Measurements from ENCODE around the gene HIGD1A. TPM values are rescaled to one million over a fixed set of nuclear protein-coding genes. Genes with fewer than 3 reads are reported as not detected.

Gene HIGD1A
- total RNA-seq, 1 experiment from 2014 or later: 77.6 TPM

DNA sequence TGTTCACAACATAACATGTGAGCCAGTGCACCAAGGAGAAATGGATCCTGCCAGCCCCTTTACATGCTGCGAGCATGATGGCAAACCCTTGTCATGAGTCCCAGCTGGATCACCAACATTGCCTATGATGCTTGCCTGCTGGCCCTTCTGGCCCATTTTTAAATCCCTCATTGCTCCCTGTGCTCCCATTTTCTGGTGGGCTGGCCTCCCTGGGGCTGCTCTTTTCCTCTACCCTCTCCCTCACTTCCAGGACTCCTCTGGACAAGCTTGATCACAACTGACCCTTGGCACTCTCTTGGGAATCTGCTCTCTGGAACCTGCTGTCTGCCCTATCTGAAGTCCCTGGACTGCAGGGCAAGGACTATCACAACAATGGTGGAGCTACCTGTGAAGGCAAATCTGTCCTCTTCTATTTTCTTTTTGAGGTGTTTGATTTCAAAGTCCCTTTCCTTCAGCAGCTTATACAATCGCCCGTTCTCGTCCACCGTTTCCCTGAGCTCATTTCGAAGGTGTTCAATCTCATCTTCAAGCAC is 47.5 kb downstream of the HIGD1A start:
- H2BK12ac ChIP-seq (ENCODE audit: insufficient read length, low read depth, low read length): no peak overlapping the region
- no peak overlapping the region for H2BK120ac ChIP-seq (ENCODE audit: low read depth, low read length, poor library complexity, severe bottlenecking)
- H4K20me1 ChIP-seq (ENCODE audit: control insufficient read depth, insufficient read depth, insufficient read length): no peaks in the 10 kb centered on the region
- H3K9ac ChIP-seq (ENCODE audit: extremely low read depth, insufficient read length, low read length): no peak overlapping the region
- H4K5ac ChIP-seq (ENCODE audit: insufficient read length, low read depth, low read length): no peak overlapping the region
- H3K18ac ChIP-seq (ENCODE audit: insufficient read length, low read depth, low read length): no peak overlapping the region
- H3K27ac ChIP-seq (ENCODE audit: insufficient read length, low read depth, low read length): no peak overlapping the region
- peak; percentile 12 for DNase-seq
- TF ChIP-seq, protein P1, sequence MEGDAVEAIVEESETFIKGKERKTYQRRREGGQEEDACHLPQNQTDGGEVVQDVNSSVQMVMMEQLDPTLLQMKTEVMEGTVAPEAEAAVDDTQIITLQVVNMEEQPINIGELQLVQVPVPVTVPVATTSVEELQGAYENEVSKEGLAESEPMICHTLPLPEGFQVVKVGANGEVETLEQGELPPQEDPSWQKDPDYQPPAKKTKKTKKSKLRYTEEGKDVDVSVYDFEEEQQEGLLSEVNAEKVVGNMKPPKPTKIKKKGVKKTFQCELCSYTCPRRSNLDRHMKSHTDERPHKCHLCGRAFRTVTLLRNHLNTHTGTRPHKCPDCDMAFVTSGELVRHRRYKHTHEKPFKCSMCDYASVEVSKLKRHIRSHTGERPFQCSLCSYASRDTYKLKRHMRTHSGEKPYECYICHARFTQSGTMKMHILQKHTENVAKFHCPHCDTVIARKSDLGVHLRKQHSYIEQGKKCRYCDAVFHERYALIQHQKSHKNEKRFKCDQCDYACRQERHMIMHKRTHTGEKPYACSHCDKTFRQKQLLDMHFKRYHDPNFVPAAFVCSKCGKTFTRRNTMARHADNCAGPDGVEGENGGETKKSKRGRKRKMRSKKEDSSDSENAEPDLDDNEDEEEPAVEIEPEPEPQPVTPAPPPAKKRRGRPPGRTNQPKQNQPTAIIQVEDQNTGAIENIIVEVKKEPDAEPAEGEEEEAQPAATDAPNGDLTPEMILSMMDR (conservative IDR thresholded peaks at IDR 0.05): no peak
- H3K9me3 ChIP-seq (ENCODE audit: control insufficient read depth, low read depth, low read length): no peaks in the 10 kb centered on the region
- H3K4ac ChIP-seq (ENCODE audit: low read depth, low read length): no peak overlapping the region
- H3T11ph ChIP-seq (ENCODE audit: low read length): no peak overlapping the region
- peaks cover 3 to 8% of the 10 kb centered on the region in 2 experiments; a peak in 3 of 4 replicates for H3K4me1 Mint-ChIP-seq
- no CpG with 5 or more reads among the region's 6 CpGs for whole genome bisulfite sequencing (ENCODE audit: extremely low coverage, insufficient read length, low lambda C conversion rate)
- peaks cover 24% of the 10 kb centered on the region for H3K27me3 Mint-ChIP-seq (ENCODE audit: low read depth)
- no peak overlapping the region for H2BK20ac ChIP-seq (ENCODE audit: low read depth, low read length, poor library complexity, severe bottlenecking)
- H4K8ac ChIP-seq (replicated peaks; ENCODE audit: insufficient read length, low read depth, low read length): no peak overlapping the region
- H2AFZ ChIP-seq (ENCODE audit: low read length): no peak overlapping the region
- H3K4me2 ChIP-seq (ENCODE audit: insufficient read depth, insufficient read length, low read length): no peak overlapping the region
- no peaks in the 10 kb centered on the region for H3K36me3 Mint-ChIP-seq (ENCODE audit: insufficient read depth in 1 of 3, low read depth in 3 of 3)
- no peaks in the 10 kb centered on the region for H3K79me2 ChIP-seq (ENCODE audit: insufficient read depth, low read length)
- no peak overlapping the region for H3K56ac ChIP-seq (ENCODE audit: insufficient read length, low read depth, low read length)
- no peak overlapping the region for H2BK5ac ChIP-seq (ENCODE audit: insufficient read length, low read length)
- no peak overlapping the region for H3K27ac Mint-ChIP-seq
- no peaks in the 10 kb centered on the region for H3K23me2 ChIP-seq (ENCODE audit: insufficient read length, low read depth, low read length, poor library complexity, severe bottlenecking)
- no peak overlapping the region for H2BK15ac ChIP-seq (ENCODE audit: low read depth, low read length)
- no peak overlapping the region for H3K23ac ChIP-seq (ENCODE audit: insufficient read length, low read depth, low read length)
- no peaks in the 10 kb centered on the region for H3K27me3 ChIP-seq (ENCODE audit: insufficient read depth, low read length)
- H3K4me1 ChIP-seq (ENCODE audit: insufficient read depth, low read length): no peaks in the 10 kb centered on the region
- no peak overlapping the region for H2AK5ac ChIP-seq (ENCODE audit: insufficient read length, low read length)
- no peak overlapping the region; a peak in 1 of 5 replicates for H3K4me3 Mint-ChIP-seq
- no peak overlapping the region for H3K14ac ChIP-seq (ENCODE audit: insufficient read depth, low read length)
- H3K9me3 Mint-ChIP-seq: no peaks in the 10 kb centered on the region
- no peaks in the 10 kb centered on the region for H3K79me1 ChIP-seq (ENCODE audit: insufficient read depth, low read depth, low read length, poor library complexity, severe bottlenecking)
- H4K91ac ChIP-seq (ENCODE audit: insufficient read length, low read depth, low read length): no peak overlapping the region
